Liver (tissue), 9 donors: ENCODE data around the gene NEUROG2. TPM values are rescaled to one million over a fixed set of nuclear protein-coding genes. Genes with fewer than 3 reads are reported as not detected.

ENCODE experiments used
- DNase-seq: peaks from one replicate; pipeline ENCODE4 v3.0.0-alpha.2; 2017; ENCODE audit warnings: low spot score
- H3K27ac ChIP-seq, 2 donors: one replicate each; pipeline ENCODE4 v1.7.0; 2013; ENCODE audit warnings: inconsistent platforms in 2 of 2, low read length in 2 of 2, control low read depth in 1 of 2, low read depth in 1 of 2, mild to moderate bottlenecking in 1 of 2
- H3K27me3 ChIP-seq, 4 donors: one replicate each; pipeline versions ENCODE4 v1.6.1 to v1.7.0; 2013; ENCODE audit warnings: low read length in 3 of 4, inconsistent platforms in 1 of 4, mild to moderate bottlenecking in 1 of 4, moderate library complexity in 1 of 4; ENCODE audit not compliant: control insufficient read depth in 4 of 4, insufficient read depth in 4 of 4
- H3K36me3 ChIP-seq, 4 donors: one replicate each; pipeline versions ENCODE4 v1.6.1 to v1.7.0; 2013; ENCODE audit warnings: low read length in 3 of 4, mild to moderate bottlenecking in 3 of 4, low read depth in 1 of 4, moderate library complexity in 1 of 4; ENCODE audit not compliant: control insufficient read depth in 4 of 4, insufficient read depth in 3 of 4
- H3K4me1 ChIP-seq, 4 donors: one replicate each; pipeline versions ENCODE4 v1.6.1 to v1.7.0; 2013; ENCODE audit warnings: low read length in 3 of 4, mild to moderate bottlenecking in 3 of 4, moderate library complexity in 1 of 4; ENCODE audit not compliant: control insufficient read depth in 4 of 4, insufficient read depth in 4 of 4
- H3K4me3 ChIP-seq, 3 donors: one replicate each; pipeline versions ENCODE4 v1.6.1 to v1.7.0; 2013; ENCODE audit warnings: low read length in 3 of 3, control low read depth in 1 of 3, low read depth in 1 of 3, mild to moderate bottlenecking in 1 of 3
- H3K9ac ChIP-seq, 2 donors: one replicate each; pipeline ENCODE4 v1.7.0; 2013; ENCODE audit warnings: low read length in 2 of 2, mild to moderate bottlenecking in 2 of 2, moderate library complexity in 2 of 2, control low read depth in 1 of 2, low read depth in 1 of 2
- H3K9me3 ChIP-seq, 4 donors: one replicate each; pipeline versions ENCODE4 v1.6.1 to v1.7.0; 2013; ENCODE audit warnings: low read length in 3 of 4; ENCODE audit not compliant: control insufficient read depth in 4 of 4
- EGR1 ChIP-seq, 2 donors: IDR thresholded peaks; 2 replicates each; pipeline ENCODE4 v1.6.1; 2016 to 2018; ENCODE audit warnings: antibody characterized with exemption in 2 of 2, low read depth in 2 of 2
- FOXA1 ChIP-seq: IDR thresholded peaks from 2 replicates; pipeline ENCODE4 v1.6.1; 2016; ENCODE audit warnings: antibody characterized with exemption
- FOXA2 ChIP-seq: IDR thresholded peaks from 2 replicates; pipeline ENCODE4 v1.6.1; 2016; ENCODE audit warnings: antibody characterized with exemption
- GABPA ChIP-seq, 2 donors: IDR thresholded peaks in 1 of 2; conservative IDR thresholded peaks in 1 of 2; 2 replicates each; pipeline ENCODE4 v1.6.1; 2016; ENCODE audit warnings: antibody characterized with exemption in 2 of 2, mild to moderate bottlenecking in 1 of 2, moderate library complexity in 1 of 2
- HNF4G ChIP-seq: IDR thresholded peaks from 2 replicates; pipeline ENCODE4 v1.6.1; 2016; ENCODE audit warnings: antibody characterized with exemption
- JUND ChIP-seq, 2 donors: IDR thresholded peaks; 2 replicates each; pipeline ENCODE4 v1.6.1; 2016; ENCODE audit warnings: antibody characterized with exemption in 2 of 2
- NR2F2 ChIP-seq: IDR thresholded peaks from 2 replicates; pipeline ENCODE4 v1.6.1; 2016; ENCODE audit warnings: antibody characterized with exemption
- RAD21 ChIP-seq, 2 donors: IDR thresholded peaks; 2 replicates each; pipeline ENCODE4 v1.6.1; 2016; ENCODE audit warnings: antibody characterized with exemption in 2 of 2, mild to moderate bottlenecking in 2 of 2
- SP1 ChIP-seq: IDR thresholded peaks from 2 replicates; pipeline ENCODE4 v1.6.1; 2018; ENCODE audit warnings: antibody characterized with exemption, mild to moderate bottlenecking
- YY1 ChIP-seq: IDR thresholded peaks from 2 replicates; pipeline ENCODE4 v1.6.1; 2016; ENCODE audit warnings: antibody characterized with exemption, mild to moderate bottlenecking
- WGBS: extraction: QIAGEN DNeasy Blood & Tissue Kit; methylation state at CpG from one replicate; pipeline ENCODE4 v1.1.7; 2013; 5-methylcytosine and 5-hydroxymethylcytosine counted together
- polyA plus RNA-seq, 2 donors: library from polyadenylated mRNA; stranded (reverse) in 1 of 2; unstranded in 1 of 2; fragments of 200-250 nt in 1 of 2; fragments of >200 nt in 1 of 2; fragmentation: Nextera tagmentation in 1 of 2; extraction: Ambion mirVana in 1 of 2; gene quantifications; one replicate each; pipeline versions ENCODE4 v1.2.1 to v1.2.3, GENCODE V29; 2013 to 2015
- total RNA-seq, 2 donors: library from RNA; depleted of rRNA; stranded (reverse); fragments of >200 nt; gene quantifications; one replicate each; pipeline ENCODE4 v1.2.3, GENCODE V29; 2014
- TF ChIP-seq, protein P1 (sequence below): IDR thresholded peaks from 2 replicates; pipeline ENCODE4 v1.6.1; 2016; ENCODE audit warnings: antibody characterized with exemption
- TF ChIP-seq, protein P2 (sequence below): IDR thresholded peaks from 2 replicates; pipeline ENCODE4 v1.6.1; 2016; ENCODE audit warnings: antibody characterized with exemption
- TF ChIP-seq, protein P3 (sequence below): IDR thresholded peaks from 2 replicates; pipeline ENCODE4 v1.6.1; 2016; ENCODE audit warnings: antibody characterized with exemption, mild to moderate bottlenecking
- TF ChIP-seq, protein P4 (sequence below): fragments of 150-350 bp; IDR thresholded peaks from 2 replicates; pipeline ENCODE4 v1.5.1; 2017; ENCODE audit warnings: improper control_type of control experiment, low read depth, low read length; ENCODE audit not compliant: missing input control
- donor health status: healthy.
- donor health status: healthy.
- donor health status: healthy.
- donor health status: healthy.
- donor health status: healthy.

NEUROG2 gene
- total and polyA plus RNA-seq, 4 donors = not detected

DNA sequence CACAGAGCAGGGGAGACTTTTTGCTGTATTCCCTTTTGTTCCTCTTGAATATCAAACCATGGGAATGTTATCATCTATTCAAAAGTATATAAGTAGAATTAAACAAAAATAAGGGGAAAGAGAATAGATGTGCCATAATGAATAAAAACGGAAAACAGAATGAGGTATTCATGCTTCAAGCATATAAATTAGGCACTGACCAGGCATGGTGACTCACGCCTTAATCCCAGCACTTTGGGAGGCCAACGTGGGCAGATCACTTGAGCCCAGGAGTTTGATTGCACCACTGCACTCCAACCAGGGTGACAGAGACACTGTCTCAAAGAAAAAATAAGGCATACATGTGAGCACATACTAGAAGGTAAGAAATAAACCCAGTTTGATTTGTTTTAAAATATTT, 16.3 kb upstream of the NEUROG2 start:
- Histone ChIP-seq H3K27me3 (peaks cover 0 to 3% (median 0%) of the 10 kb centered on the region in 4 donors), H3K9me3 (peaks cover 0 to 4% (median 0%) of the 10 kb centered on the region in 4 donors), H3K9ac (no peak overlapping the region), H3K36me3 (no peaks in the 10 kb centered on the region), H3K4me3 (no peak overlapping the region), H3K4me1 (no peaks in the 10 kb centered on the region), H3K27ac (no peak overlapping the region)
- TF ChIP-seq EGR1 (IDR thresholded peaks at IDR 0.05; ENCODE audit: low read depth in 2 of 2) (no peak), GABPA (IDR thresholded peaks at IDR 0.05 in 1 of 2, conservative IDR thresholded peaks at IDR 0.05 in 1 of 2) (no peak), FOXA1 (no peak), FOXA2 (no peak), NR2F2 (no peak), HNF4G (no peak), SP1 (no peak), RAD21 (IDR thresholded peaks at IDR 0.05) (no peak), YY1 (no peak), JUND (IDR thresholded peaks at IDR 0.05) (no peak)
- TF ChIP-seq, protein P1, sequence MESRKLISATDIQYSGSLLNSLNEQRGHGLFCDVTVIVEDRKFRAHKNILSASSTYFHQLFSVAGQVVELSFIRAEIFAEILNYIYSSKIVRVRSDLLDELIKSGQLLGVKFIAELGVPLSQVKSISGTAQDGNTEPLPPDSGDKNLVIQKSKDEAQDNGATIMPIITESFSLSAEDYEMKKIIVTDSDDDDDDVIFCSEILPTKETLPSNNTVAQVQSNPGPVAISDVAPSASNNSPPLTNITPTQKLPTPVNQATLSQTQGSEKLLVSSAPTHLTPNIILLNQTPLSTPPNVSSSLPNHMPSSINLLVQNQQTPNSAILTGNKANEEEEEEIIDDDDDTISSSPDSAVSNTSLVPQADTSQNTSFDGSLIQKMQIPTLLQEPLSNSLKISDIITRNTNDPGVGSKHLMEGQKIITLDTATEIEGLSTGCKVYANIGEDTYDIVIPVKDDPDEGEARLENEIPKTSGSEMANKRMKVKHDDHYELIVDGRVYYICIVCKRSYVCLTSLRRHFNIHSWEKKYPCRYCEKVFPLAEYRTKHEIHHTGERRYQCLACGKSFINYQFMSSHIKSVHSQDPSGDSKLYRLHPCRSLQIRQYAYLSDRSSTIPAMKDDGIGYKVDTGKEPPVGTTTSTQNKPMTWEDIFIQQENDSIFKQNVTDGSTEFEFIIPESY = no peak
- TF ChIP-seq, protein P2, sequence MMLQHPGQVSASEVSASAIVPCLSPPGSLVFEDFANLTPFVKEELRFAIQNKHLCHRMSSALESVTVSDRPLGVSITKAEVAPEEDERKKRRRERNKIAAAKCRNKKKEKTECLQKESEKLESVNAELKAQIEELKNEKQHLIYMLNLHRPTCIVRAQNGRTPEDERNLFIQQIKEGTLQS = no peak
- TF ChIP-seq, protein P3, sequence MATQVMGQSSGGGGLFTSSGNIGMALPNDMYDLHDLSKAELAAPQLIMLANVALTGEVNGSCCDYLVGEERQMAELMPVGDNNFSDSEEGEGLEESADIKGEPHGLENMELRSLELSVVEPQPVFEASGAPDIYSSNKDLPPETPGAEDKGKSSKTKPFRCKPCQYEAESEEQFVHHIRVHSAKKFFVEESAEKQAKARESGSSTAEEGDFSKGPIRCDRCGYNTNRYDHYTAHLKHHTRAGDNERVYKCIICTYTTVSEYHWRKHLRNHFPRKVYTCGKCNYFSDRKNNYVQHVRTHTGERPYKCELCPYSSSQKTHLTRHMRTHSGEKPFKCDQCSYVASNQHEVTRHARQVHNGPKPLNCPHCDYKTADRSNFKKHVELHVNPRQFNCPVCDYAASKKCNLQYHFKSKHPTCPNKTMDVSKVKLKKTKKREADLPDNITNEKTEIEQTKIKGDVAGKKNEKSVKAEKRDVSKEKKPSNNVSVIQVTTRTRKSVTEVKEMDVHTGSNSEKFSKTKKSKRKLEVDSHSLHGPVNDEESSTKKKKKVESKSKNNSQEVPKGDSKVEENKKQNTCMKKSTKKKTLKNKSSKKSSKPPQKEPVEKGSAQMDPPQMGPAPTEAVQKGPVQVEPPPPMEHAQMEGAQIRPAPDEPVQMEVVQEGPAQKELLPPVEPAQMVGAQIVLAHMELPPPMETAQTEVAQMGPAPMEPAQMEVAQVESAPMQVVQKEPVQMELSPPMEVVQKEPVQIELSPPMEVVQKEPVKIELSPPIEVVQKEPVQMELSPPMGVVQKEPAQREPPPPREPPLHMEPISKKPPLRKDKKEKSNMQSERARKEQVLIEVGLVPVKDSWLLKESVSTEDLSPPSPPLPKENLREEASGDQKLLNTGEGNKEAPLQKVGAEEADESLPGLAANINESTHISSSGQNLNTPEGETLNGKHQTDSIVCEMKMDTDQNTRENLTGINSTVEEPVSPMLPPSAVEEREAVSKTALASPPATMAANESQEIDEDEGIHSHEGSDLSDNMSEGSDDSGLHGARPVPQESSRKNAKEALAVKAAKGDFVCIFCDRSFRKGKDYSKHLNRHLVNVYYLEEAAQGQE = no peak
- whole genome bisulfite sequencing = 85% methylated on average over 3 of the region's 3 CpGs
- DNase-seq = no peak

DNA sequence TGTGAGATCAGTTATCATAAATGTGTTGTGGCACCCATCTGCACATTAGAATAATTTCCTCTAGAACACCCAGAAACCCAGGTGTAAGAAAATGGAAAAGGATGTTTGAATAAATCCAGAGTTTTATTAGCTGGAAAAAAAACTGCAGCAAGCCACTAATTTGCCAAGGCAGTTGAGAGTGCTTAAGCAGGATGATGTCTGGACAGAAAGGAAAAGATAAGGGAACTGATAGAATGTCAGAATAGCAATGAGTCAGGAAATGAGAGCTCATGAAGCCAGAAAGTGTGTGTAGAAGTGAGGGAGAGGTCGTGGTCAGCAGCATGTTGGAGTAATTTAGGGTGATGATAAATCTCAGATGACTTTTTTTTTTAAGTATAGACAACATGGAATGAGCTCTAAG, 15.2 kb upstream of the NEUROG2 start:
- 30% methylated on average over 1 of the region's 1 CpG for WGBS

More for the DNA sequence above, 15.2 kb upstream of the NEUROG2 start:
- TF ChIP-seq, protein P4, sequence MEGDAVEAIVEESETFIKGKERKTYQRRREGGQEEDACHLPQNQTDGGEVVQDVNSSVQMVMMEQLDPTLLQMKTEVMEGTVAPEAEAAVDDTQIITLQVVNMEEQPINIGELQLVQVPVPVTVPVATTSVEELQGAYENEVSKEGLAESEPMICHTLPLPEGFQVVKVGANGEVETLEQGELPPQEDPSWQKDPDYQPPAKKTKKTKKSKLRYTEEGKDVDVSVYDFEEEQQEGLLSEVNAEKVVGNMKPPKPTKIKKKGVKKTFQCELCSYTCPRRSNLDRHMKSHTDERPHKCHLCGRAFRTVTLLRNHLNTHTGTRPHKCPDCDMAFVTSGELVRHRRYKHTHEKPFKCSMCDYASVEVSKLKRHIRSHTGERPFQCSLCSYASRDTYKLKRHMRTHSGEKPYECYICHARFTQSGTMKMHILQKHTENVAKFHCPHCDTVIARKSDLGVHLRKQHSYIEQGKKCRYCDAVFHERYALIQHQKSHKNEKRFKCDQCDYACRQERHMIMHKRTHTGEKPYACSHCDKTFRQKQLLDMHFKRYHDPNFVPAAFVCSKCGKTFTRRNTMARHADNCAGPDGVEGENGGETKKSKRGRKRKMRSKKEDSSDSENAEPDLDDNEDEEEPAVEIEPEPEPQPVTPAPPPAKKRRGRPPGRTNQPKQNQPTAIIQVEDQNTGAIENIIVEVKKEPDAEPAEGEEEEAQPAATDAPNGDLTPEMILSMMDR = no peak
- TF ChIP-seq SP1 = no peak
- peaks cover 0 to 3% (median 0%) of the 10 kb centered on the region in 4 donors for H3K27me3 ChIP-seq
- H3K36me3 ChIP-seq = no peaks in the 10 kb centered on the region
- DNase-seq = no peak
- H3K27ac ChIP-seq = no peak overlapping the region
- no peaks in the 10 kb centered on the region for H3K4me1 ChIP-seq
- H3K9ac ChIP-seq = no peak overlapping the region
- no peak overlapping the region for H3K4me3 ChIP-seq
- peaks cover 0 to 4% (median 0%) of the 10 kb centered on the region in 4 donors for H3K9me3 ChIP-seq
